ENCODE results near the gene ARID3A.
"Not testable (repeated sequence)": the region's sequence is repeated elsewhere in the genome, so short reads cannot be mapped to it uniquely, and the experiment has no call there.

Gene ARID3A

DNA sequence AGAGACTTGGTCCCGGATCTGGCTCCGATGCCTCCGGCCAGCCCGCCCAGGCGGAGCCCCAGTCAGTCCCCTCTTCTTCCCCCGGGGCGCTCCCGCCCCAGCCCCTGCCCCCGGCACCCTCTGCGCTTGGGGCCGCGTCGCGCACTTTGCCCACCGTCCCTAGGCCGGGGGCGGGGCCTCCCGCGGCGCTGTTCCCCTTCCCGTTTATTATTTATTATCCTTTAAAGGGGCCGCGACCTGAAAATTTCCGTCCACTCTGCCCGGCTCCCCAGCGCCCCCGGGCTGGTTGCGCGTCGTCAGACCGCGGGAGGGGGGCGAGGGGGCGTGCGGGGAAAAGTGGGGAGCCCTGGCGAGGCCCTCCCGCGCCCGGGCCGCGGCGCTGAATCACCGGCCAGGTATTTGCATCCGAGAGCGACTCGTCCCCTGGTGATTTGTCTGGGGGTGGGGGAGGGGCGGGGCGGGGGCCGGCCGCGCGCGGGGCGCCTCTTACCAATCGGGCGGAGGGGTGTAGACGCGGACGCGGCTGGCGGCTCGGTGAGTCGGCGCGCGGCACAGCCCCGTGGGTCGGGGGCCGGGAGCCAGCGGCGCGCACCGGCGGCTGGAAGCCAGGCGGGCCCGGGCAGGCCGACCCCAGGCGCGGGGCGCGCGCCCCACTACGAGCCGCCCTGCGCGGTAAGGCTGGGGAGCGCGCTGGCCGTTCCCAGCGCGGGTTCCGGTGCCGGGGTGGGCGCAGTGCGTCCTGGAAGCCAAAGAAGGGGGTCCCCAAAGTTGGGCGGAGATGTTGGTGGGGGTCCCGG lies at the start of gene ARID3A:
ARID3A (plus strand) TSS at position 510 of the 797 bp plus-strand sequence. CDS start 3,494 bp downstream, outside the sequence.
- peak; percentile 88 for DNase-seq

- DNase-seq = no peak
Observed at GRCh38 chr19:876089-876488, 49.7 kb upstream of the ARID3A start.

- no peak for DNase-seq
Observed at GRCh38 chr19:876780-877314, 49.0 kb upstream of the ARID3A start.

- DNase-seq = not testable (repeated sequence)
Observed at GRCh38 chr19:877992-878660, 47.7 kb upstream of the ARID3A start.

DNA sequence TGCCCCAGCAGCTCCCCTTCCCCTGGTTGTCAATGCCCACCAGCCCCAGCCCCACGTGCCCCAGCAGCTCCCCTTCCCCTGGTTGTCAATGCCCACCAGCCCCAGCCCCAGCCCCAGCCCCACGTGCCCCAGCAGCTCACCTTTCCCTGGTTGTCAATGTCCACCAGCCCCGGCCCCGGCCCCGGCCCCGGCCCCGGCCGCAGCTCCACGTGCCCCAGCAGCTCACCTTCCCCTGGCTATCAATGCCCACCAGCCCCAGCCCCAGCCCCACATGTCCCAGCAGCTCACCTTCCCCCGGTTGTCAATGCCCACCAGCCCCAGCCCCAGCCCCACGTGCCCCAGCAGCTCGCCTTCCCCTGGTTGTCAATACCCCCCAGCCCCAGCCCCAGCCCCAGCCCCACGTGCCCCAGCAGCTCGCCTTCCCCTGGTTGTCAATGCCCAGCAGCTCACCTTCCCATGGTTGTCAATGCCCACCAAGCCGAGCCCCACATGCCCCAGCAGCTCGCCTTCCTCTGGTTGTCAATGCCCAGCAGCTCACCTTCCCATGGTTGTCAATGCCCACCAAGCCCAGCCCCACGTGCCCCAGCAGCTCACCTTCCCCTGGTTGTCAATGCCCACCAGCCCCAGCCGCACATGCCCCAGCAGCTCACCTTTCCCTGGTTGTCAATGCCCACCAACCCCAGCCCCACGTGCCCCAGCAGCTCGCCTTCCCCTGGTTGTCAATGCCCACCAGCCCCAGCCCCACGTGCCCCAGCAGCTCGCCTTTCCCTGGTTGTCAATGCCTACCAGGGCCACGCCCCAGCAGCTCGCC lies 46.9 kb upstream of the ARID3A start:
- not testable (repeated sequence) for DNase-seq

DNA sequence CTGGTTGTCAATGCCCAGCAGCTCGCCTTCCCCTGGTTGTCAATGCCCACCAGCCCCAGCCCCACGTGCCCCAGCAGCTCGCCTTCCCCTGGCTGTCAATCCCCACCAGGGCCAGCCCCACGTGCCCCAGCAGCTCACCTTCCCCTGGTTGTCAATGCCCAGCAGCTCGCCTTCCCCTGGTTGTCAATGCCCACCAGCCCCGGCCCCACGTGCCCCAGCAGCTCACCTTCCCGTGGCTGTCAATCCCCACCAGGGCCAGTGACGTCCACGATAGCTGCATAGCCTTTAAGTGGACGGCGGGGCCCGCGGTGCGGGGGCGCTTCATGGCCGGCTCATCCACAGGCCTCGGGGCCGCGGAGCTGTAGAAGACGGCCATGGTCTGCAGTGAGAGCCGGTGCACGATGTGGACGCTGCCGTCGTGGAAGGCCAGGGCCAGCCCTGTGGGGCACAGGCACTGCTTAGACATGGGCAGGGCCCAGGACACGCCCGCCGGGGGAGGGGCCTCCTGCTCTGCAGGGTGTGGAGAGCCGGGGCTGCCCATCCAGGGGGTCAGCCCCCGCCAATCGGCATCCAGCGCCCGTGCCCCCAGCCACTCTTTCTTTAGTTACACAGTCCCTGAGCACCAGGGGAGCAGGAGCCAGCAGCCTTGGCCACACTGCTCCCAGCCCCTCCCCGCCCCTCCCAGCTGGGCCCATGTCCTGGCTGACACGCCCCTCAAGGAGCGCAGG lies 46.0 kb upstream of the ARID3A start:
- DNase-seq = no peak

- no peak for DNase-seq
Observed at GRCh38 chr19:881385-882071, 44.3 kb upstream of the ARID3A start.

DNA sequence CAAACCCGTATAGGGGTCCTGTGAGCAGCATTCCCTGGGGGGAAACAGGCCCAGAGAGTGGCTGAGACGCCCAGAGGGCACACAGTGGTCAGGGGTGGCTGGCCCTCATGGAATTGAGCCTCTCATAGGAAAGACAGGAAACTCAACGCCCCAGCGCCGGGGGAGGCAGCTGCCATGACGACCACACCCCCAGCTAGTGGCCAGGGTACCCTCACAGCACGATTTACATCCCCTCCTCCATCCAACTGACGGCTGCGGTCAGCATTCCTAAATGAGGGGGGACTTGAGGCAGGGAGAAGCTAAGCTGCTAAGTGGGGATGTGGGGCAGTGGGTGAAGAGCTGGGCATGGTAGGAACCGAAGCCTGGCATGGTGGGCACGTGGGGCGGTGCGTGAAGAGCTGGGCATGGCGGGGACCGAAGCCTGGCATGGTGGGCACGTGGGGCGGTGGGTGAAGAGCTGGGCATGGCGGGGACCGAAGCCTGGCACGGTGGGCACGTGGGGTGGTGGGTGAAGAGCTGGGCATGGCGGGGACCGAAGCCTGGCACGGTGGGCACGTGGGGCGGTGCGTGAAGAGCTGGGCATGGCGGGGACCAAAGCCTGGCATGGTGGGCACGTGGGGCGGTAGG lies 42.9 kb upstream of the ARID3A start:
- DNase-seq = no peak

DNA sequence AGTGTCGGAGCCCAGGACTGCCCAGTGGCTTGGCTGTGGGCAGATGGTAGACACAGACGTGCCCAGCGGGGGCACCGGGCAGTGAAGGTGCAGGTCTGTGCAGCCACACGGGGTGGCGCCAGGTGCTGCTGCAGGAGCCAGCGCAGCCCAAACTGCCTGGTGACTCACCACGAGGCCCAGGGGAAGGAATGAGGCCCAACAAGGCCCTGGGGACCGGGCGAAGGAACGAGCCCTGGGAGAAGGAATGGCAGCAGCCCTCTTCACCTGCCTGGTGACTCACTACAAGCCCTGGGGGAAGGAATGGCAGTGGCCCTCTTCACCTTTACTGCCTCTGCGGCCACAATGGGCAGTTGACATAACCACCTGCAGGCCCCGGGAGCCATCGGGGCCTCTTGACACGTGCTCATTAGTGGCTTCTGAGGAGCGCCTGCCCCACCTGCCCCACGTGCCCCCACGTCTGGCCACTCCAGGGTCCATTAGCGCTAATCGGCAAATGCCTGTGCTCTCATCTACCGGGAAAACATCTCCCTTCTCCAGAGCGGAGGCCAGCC lies 42.1 kb upstream of the ARID3A start:
- no peak for DNase-seq

GRCh38 chr19:884420-885211 lies 41.2 kb upstream of the ARID3A start:
- DNase-seq = no peak

DNA sequence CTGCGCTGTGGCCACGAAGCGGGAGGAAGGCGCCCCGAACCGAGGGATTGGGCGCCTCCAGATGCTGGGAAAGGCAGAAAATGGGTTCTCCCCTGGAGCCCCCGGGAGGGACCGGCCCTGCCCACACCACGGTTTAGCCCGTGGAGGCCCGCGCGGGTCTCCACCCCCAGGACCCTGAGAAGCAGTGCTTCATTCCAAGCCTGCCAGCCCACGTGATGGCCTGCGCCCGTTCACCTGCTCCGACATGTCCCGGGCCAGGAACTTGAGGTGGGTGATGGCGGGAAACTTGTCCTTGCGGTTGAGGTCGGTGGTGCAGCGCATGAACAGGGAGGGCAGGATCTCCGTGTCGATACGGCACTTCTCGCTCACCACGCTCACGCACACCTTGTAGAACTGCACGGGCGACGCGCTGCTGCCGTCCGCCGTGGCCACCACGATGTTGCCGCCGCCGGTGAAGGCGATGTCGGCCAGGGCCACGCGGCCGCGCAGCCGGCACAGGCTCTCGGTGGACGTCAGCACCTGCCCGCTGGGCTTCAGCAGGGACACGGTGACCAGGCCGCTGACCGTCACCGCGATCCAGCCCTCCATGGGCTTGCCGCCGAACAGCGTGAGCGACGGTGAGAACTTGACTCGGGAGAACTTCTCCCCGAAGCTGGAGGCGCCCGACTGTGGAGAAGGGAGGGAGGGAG lies 40.2 kb upstream of the ARID3A start:
- no peak for DNase-seq

- DNase-seq = peak; percentile 47
Observed at GRCh38 chr19:887072-887471, 38.8 kb upstream of the ARID3A start.

DNA sequence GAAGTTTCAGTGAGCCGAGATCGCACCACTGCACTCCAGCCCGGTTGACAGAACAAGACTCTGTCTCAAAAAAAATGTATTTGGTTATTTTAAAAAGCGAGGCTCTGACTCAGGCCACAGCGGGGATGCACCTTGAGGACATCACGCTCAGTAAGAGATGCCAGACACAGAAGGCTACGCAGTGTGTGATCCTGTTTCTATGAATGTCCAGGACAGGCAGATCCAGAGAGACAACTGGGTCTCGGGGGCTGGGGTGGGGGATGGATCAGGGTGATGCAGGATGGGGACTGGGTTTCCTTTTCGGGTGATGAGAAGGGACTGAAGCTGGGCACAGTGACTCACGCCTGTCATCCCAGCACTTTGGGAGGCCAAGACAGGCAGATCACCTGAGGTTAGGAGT lies 38.2 kb upstream of the ARID3A start:
- DNase-seq = no peak

DNA sequence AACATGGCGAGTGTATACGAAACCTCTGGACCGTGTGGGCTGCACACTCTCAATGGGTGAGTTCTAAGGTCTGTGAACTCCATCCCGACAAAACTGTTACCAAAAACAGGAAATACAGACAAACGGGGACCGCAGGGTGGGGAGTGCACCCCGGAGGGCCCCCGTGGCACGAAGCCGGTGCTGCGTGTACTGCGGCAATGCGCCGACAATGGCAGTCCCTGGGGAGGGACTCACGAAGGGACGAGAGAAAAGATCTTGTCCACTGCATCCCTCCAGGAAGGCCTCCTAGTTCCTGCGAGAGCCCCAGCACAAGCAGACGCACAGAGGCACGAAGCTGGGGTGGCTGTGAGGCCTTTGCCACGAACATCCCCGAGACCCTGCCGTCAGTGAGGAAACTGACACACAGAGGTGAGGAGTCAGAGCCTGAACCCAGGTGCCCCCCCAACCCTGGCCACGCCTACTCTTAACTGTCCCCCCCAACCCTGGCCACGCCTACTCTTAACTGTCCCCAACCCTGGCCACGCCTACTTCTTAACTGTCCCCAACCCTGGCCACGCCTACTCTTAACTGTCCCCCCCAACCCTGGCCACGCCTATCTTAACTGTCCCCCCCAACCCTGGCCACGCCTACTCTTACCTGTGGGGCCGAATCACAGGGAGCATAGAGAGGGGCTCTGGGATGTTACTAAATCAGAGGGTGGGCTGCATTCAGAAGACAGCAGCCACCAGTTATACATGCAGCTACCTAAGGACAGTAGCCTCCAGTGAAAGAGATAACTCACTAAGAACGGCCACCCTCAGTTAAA lies 37.1 kb upstream of the ARID3A start:
- no peak for DNase-seq

DNA sequence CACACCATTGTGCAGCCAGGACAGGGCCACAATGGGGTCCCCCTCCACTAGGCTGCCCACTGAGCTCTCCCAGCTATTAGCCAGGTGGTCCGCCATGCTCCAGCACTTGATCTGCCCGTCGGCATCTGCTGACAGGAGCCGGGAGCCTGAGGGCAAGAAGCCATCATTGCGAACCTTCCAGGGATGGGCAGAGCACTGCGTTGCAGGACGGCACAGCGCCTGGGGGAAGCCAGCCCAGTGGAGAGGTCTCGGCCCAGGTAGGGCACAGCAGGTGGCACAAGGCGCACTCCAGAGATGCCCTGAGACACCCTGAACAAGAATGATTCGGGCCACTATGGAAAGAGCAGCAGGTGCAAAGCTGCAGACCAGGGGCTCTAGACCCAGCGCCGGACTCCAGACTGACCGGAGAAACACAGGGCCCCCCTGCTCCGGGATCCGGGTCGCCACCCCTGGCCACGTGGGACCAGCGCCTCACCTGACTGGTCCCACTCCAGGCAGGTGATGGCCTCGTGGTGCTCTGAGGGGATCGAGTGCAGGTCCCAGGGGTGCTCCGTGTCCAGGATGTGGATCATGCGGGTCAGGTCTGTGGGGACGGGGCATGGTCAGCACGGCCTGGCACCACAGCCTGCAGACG lies 36.1 kb upstream of the ARID3A start:
- DNase-seq = no peak

- no peak for DNase-seq
Observed at GRCh38 chr19:890831-891230, 35.0 kb upstream of the ARID3A start.

- DNase-seq = not testable (repeated sequence)
Observed at GRCh38 chr19:891421-892200, 34.2 kb upstream of the ARID3A start.
